ENCODE data around the gene BAIAP3.

Gene BAIAP3

GRCh38 chr16:1347962-1348361, 14.5 kb downstream of the BAIAP3 start:
- DNase-seq = no peak

- no peak for DNase-seq
Measured at GRCh38 chr16:1348441-1348840, 15.0 kb downstream of the BAIAP3 start.

GRCh38 chr16:1348926-1349325, 15.5 kb downstream of the BAIAP3 start:
- DNase-seq = no peak

GRCh38 chr16:1349351-1349750, 15.9 kb downstream of the BAIAP3 start:
- no peak for DNase-seq

GRCh38 chr16:1349951-1350350, 16.5 kb downstream of the BAIAP3 start:
- no peak for DNase-seq

- DNase-seq = no peak
Measured at GRCh38 chr16:1350691-1351090, 17.2 kb downstream of the BAIAP3 start.

GRCh38 chr16:1351215-1351581, 17.8 kb downstream of the BAIAP3 start:
- DNase-seq = no peak

GRCh38 chr16:1351582-1352362, 18.3 kb downstream of the BAIAP3 start, which contains the start of the genes GNPTG and TSR3:
Gene GNPTG (plus strand): TSS chr16:1351931. CDS start chr16:1351966, 35 bp downstream.
Gene TSR3 (minus strand): TSS chr16:1351878. CDS start chr16:1351804, 74 bp downstream.
- DNase-seq = peak; percentile 82

GRCh38 chr16:1354815-1355540, 21.5 kb downstream of the BAIAP3 start:
- no peak for DNase-seq

- DNase-seq = no peak
Measured at GRCh38 chr16:1355591-1355990, 22.1 kb downstream of the BAIAP3 start.

GRCh38 chr16:1356061-1356900, 22.8 kb downstream of the BAIAP3 start:
- no peak for DNase-seq

GRCh38 chr16:1357906-1358566, 24.6 kb downstream of the BAIAP3 start:
- DNase-seq = no peak

- no peak for DNase-seq
Measured at GRCh38 chr16:1361685-1362360, 28.4 kb downstream of the BAIAP3 start.

GRCh38 chr16:1362807-1363206, 29.4 kb downstream of the BAIAP3 start:
- DNase-seq = no peak

- peak; percentile 71 for DNase-seq
Measured at GRCh38 chr16:1363501-1364041, 30.1 kb downstream of the BAIAP3 start.

- no peak for DNase-seq
Measured at GRCh38 chr16:1364510-1364909, 31.1 kb downstream of the BAIAP3 start.

GRCh38 chr16:1366060-1366711, 32.7 kb downstream of the BAIAP3 start:
- no peak for DNase-seq

GRCh38 chr16:1366712-1367299, 33.4 kb downstream of the BAIAP3 start:
- no peak for DNase-seq

GRCh38 chr16:1367486-1368174, 34.2 kb downstream of the BAIAP3 start:
- DNase-seq = no peak
